Loucy (cell line): ENCODE data around the gene TMEM86A.

Experiments used
- H2AFZ ChIP-seq: fragments of 200-600 bp; sonication (generic); 2 replicates; pipeline ENCODE4 v1.6.0; 2016; ENCODE audit warnings: antibody characterized with exemption, mild to moderate bottlenecking, low read length, moderate library complexity
- H3F3A ChIP-seq: fragments of 200-600 bp; 2 replicates; pipeline ENCODE4 v1.6.0; 2016; ENCODE audit warnings: antibody characterized with exemption, low read depth, mild to moderate bottlenecking
- H3K27me3 ChIP-seq: fragments of 200-600 bp; sonication (generic); 2 replicates; pipeline ENCODE4 v1.6.1; 2014; ENCODE audit warnings: low read length, mild to moderate bottlenecking; ENCODE audit not compliant: insufficient read depth, poor library complexity, severe bottlenecking
- H3K36me3 ChIP-seq: fragments of 200-600 bp; sonication (generic); 2 replicates; pipeline ENCODE4 v1.6.1; 2016; ENCODE audit warnings: low read length; ENCODE audit not compliant: insufficient read depth
- H3K4me1 ChIP-seq: fragments of 200-600 bp; sonication (generic); 2 replicates; pipeline ENCODE4 v1.5.1; 2014; ENCODE audit warnings: low read length, mild to moderate bottlenecking; ENCODE audit not compliant: insufficient read depth, poor library complexity, severe bottlenecking
- H3K4me2 ChIP-seq: fragments of 200-600 bp; sonication (generic); 2 replicates; pipeline ENCODE4 v1.6.0; 2014; ENCODE audit warnings: antibody characterized with exemption, low read length, low read depth, mild to moderate bottlenecking; ENCODE audit not compliant: poor library complexity, severe bottlenecking
- H3K4me3 ChIP-seq: fragments of 200-600 bp; sonication (generic); 2 replicates; pipeline ENCODE4 v1.5.1; 2014; ENCODE audit warnings: low read length, mild to moderate bottlenecking, mixed read lengths; ENCODE audit not compliant: poor library complexity, severe bottlenecking
- H3K79me2 ChIP-seq: fragments of 200-600 bp; sonication (generic); 2 replicates; pipeline ENCODE4 v1.6.1; 2014; ENCODE audit warnings: low read length; ENCODE audit not compliant: insufficient read depth
- H3K9ac ChIP-seq: fragments of 200-600 bp; sonication (generic); 2 replicates; pipeline ENCODE4 v1.6.0; 2014; ENCODE audit warnings: mild to moderate bottlenecking, low read depth, low read length, moderate library complexity; ENCODE audit not compliant: poor library complexity, severe bottlenecking
- H3K9me2 ChIP-seq: fragments of 200-600 bp; sonication (generic); replicated peaks from 2 replicates; pipeline ENCODE4 v1.6.1; 2016; ENCODE audit warnings: low read depth, low read length, mixed read lengths
- H3K9me3 ChIP-seq: fragments of 200-600 bp; sonication (generic); 2 replicates; pipeline ENCODE4 v1.6.1; 2014; ENCODE audit warnings: mild to moderate bottlenecking, antibody characterized with exemption, low read length, low read depth; ENCODE audit not compliant: insufficient read depth
- H4K20me1 ChIP-seq: fragments of 200-600 bp; sonication (generic); 2 replicates; pipeline ENCODE4 v1.6.0; 2014; ENCODE audit warnings: antibody characterized with exemption, low read length, mild to moderate bottlenecking; ENCODE audit not compliant: insufficient read depth, poor library complexity, severe bottlenecking
- CTCF ChIP-seq: fragments of 200-600 bp; sonication (generic); conservative IDR thresholded peaks from 2 replicates; pipeline ENCODE4 v1.5.1; 2014; ENCODE audit warnings: mild to moderate bottlenecking, antibody characterized with exemption, low read length
- EZH2phosphoT487 ChIP-seq: fragments of 200-600 bp; IDR thresholded peaks from 2 replicates; pipeline ENCODE4 v1.6.1; 2018; ENCODE audit warnings: antibody characterized with exemption, mild to moderate bottlenecking, moderate library complexity, borderline replicate concordance

Gene TMEM86A

GRCh38 chr11:18698341-18699268, at the start of gene TMEM86A:
Gene TMEM86A (plus strand): TSS chr11:18698779. CDS start chr11:18698887, 108 bp downstream.
- peaks cover 36% of the 10 kb centered on the region for H3K27me3 ChIP-seq
- no peak for TF ChIP-seq EZH2phosphoT487
- no peak for TF ChIP-seq CTCF
- H3K4me3 ChIP-seq, result peak within 1 kb of the TSS; percentile 73
- peak within 1 kb of the TSS; percentile 82 for H3K4me2 ChIP-seq
- no peak within 1 kb of the TSS for H3K9ac ChIP-seq
- H3F3A ChIP-seq, result no peaks in the 10 kb centered on the region
- H3K9me2 ChIP-seq, result no peaks in the 10 kb centered on the region
- no peaks in the 10 kb centered on the region for H3K36me3 ChIP-seq
- peak within 1 kb of the TSS; percentile 66 for H2AFZ ChIP-seq
- H3K9me3 ChIP-seq, result no peaks in the 10 kb centered on the region
- no peaks in the 10 kb centered on the region for H4K20me1 ChIP-seq
- H3K79me2 ChIP-seq, result no peaks in the 10 kb centered on the region
- peaks cover 5% of the 10 kb centered on the region for H3K4me1 ChIP-seq

- no peaks in the 10 kb centered on the region for H3K36me3 ChIP-seq
Observed at GRCh38 chr11:18650353-18650752, 48.2 kb upstream of the TMEM86A start.

GRCh38 chr11:18650859-18651557, 47.6 kb upstream of the TMEM86A start:
- peak overlapping the region; percentile 39 for H3K4me2 ChIP-seq
- peak overlapping the region; percentile 51 for H3K4me3 ChIP-seq
- H3K9me3 ChIP-seq, result no peaks in the 10 kb centered on the region
- no peaks in the 10 kb centered on the region for H4K20me1 ChIP-seq
- peaks cover 6% of the 10 kb centered on the region for H3K27me3 ChIP-seq
- no peaks in the 10 kb centered on the region for H3K4me1 ChIP-seq
- H2AFZ ChIP-seq, result peak overlapping the region; percentile 95
- H3F3A ChIP-seq, result no peaks in the 10 kb centered on the region
- no peaks in the 10 kb centered on the region for H3K79me2 ChIP-seq
- H3K9ac ChIP-seq, result no peak overlapping the region
- no peaks in the 10 kb centered on the region for H3K9me2 ChIP-seq
- no peaks in the 10 kb centered on the region for H3K36me3 ChIP-seq
- TF ChIP-seq EZH2phosphoT487, result no peak
- TF ChIP-seq CTCF, result peak; percentile 89

More at GRCh38 chr11:18650353-18650752, 48.2 kb upstream of the TMEM86A start:
- no peak for TF ChIP-seq CTCF
- H3K79me2 ChIP-seq, result no peaks in the 10 kb centered on the region
- H2AFZ ChIP-seq, result no peak overlapping the region
- no peak overlapping the region for H3K4me3 ChIP-seq
- H3K9ac ChIP-seq, result no peak overlapping the region
- no peaks in the 10 kb centered on the region for H3K9me2 ChIP-seq
- peaks cover 6% of the 10 kb centered on the region for H3K27me3 ChIP-seq
- no peaks in the 10 kb centered on the region for H4K20me1 ChIP-seq
- H3K4me1 ChIP-seq, result no peaks in the 10 kb centered on the region
- no peak overlapping the region for H3K4me2 ChIP-seq
- H3F3A ChIP-seq, result no peaks in the 10 kb centered on the region
- no peaks in the 10 kb centered on the region for H3K9me3 ChIP-seq
